ENCODE results near the gene LSP1.

Gene LSP1

GRCh38 chr11:1936072-1936780, 83.3 kb downstream of the LSP1 start:
- H3K27ac ChIP-seq (replicated peaks), result no peak overlapping the region
- no peak for DNase-seq (ENCODE audit: low read depth in 1 of 2, low spot score in 1 of 2)
- H3K27me3 ChIP-seq (ENCODE audit: insufficient read depth, poor library complexity, severe bottlenecking), result peaks cover 9% of the 10 kb centered on the region
- TF ChIP-seq REST (IDR thresholded peaks at IDR 0.05; ENCODE audit: insufficient replicate concordance, low read depth), result no peak
- TF ChIP-seq SPI1 (IDR thresholded peaks at IDR 0.05; ENCODE audit: borderline replicate concordance, low read depth), result no peak
- TF ChIP-seq GABPA (IDR thresholded peaks at IDR 0.05; ENCODE audit: low read depth), result no peak
- no peak for TF ChIP-seq CTCF (IDR thresholded peaks at IDR 0.05; ENCODE audit: insufficient read depth, low read length)
- TF ChIP-seq POLR2AphosphoS5 (IDR thresholded peaks at IDR 0.05; ENCODE audit: low read depth), result no peak
- H3K4me3 ChIP-seq (replicated peaks; ENCODE audit: insufficient read depth, low read length), result no peak overlapping the region

GRCh38 chr11:1936781-1937615, 84.1 kb downstream of the LSP1 start:
- Histone ChIP-seq H3K27me3 (ENCODE audit: insufficient read depth, poor library complexity, severe bottlenecking) (peaks cover 9% of the 10 kb centered on the region), H3K4me3 (replicated peaks; ENCODE audit: insufficient read depth, low read length) (no peak overlapping the region), H3K27ac (replicated peaks) (no peak overlapping the region)
- DNase-seq (ENCODE audit: low read depth in 1 of 2, low spot score in 1 of 2), result no peak
- no peak for TF ChIP-seq POLR2AphosphoS5 (IDR thresholded peaks at IDR 0.05; ENCODE audit: low read depth)
- no peak for TF ChIP-seq SPI1 (IDR thresholded peaks at IDR 0.05; ENCODE audit: borderline replicate concordance, low read depth)
- TF ChIP-seq CTCF (IDR thresholded peaks at IDR 0.05; ENCODE audit: insufficient read depth, low read length), result no peak
- no peak for TF ChIP-seq REST (IDR thresholded peaks at IDR 0.05; ENCODE audit: insufficient replicate concordance, low read depth)
- TF ChIP-seq GABPA (IDR thresholded peaks at IDR 0.05; ENCODE audit: low read depth), result no peak

- Histone ChIP-seq H3K27me3 (ENCODE audit: insufficient read depth, poor library complexity, severe bottlenecking) (peaks cover 9% of the 10 kb centered on the region), H3K4me3 (replicated peaks; ENCODE audit: insufficient read depth, low read length) (no peak overlapping the region), H3K27ac (replicated peaks) (no peak overlapping the region)
- TF ChIP-seq GABPA (IDR thresholded peaks at IDR 0.05; ENCODE audit: low read depth) (no peak), POLR2AphosphoS5 (IDR thresholded peaks at IDR 0.05; ENCODE audit: low read depth) (no peak), CTCF (IDR thresholded peaks at IDR 0.05; ENCODE audit: insufficient read depth, low read length) (no peak), REST (IDR thresholded peaks at IDR 0.05; ENCODE audit: insufficient replicate concordance, low read depth) (no peak), SPI1 (IDR thresholded peaks at IDR 0.05; ENCODE audit: borderline replicate concordance, low read depth) (no peak)
- no peak for DNase-seq (ENCODE audit: low read depth in 1 of 2, low spot score in 1 of 2)
Measured at GRCh38 chr11:1937616-1938342, 84.9 kb downstream of the LSP1 start.
